ENCODE results near the gene SHISAL1.
A peak's percentile ranks its signal among the peaks of the same experiment; 100 is the strongest.
"Not testable (repeated sequence)": the region's sequence is repeated elsewhere in the genome, so short reads cannot be mapped to it uniquely, and the experiment has no call there.

Gene SHISAL1

GRCh38 chr22:44305888-44306287 lies 6.9 kb downstream of the SHISAL1 start:
- ChIA-PET CTCF (interaction anchor here (0.6 kb wide), 1 partner anchor 103 kb away, joined by 3 read pairs; no protein-coding TSS in a partner anchor), POLR2A (ENCODE audit: low non-redundant PET) (no interaction called here)
- DNase-seq (ENCODE audit: low spot score): no peak
- TF ChIP-seq, protein P1, sequence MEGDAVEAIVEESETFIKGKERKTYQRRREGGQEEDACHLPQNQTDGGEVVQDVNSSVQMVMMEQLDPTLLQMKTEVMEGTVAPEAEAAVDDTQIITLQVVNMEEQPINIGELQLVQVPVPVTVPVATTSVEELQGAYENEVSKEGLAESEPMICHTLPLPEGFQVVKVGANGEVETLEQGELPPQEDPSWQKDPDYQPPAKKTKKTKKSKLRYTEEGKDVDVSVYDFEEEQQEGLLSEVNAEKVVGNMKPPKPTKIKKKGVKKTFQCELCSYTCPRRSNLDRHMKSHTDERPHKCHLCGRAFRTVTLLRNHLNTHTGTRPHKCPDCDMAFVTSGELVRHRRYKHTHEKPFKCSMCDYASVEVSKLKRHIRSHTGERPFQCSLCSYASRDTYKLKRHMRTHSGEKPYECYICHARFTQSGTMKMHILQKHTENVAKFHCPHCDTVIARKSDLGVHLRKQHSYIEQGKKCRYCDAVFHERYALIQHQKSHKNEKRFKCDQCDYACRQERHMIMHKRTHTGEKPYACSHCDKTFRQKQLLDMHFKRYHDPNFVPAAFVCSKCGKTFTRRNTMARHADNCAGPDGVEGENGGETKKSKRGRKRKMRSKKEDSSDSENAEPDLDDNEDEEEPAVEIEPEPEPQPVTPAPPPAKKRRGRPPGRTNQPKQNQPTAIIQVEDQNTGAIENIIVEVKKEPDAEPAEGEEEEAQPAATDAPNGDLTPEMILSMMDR (conservative IDR thresholded peaks at IDR 0.05; ENCODE audit: low read depth): no peak
- peak overlapping the region; percentile 12; the same call in 1 of the 2 replicates for H3K27ac ChIP-seq

- ChIA-PET CTCF (interaction anchor here (0.6 kb wide), 1 partner anchor 9 kb away, joined by 3 read pairs; no protein-coding TSS in a partner anchor), POLR2A (ENCODE audit: low non-redundant PET) (no interaction called here)
- DNase-seq (ENCODE audit: low spot score): no peak
- peak overlapping the region; percentile 12; the same call in 1 of the 2 replicates for H3K27ac ChIP-seq
- TF ChIP-seq, protein P1 (conservative IDR thresholded peaks at IDR 0.05; ENCODE audit: low read depth): no peak
Observed at GRCh38 chr22:44305455-44305854, 7.3 kb downstream of the SHISAL1 start.

DNA sequence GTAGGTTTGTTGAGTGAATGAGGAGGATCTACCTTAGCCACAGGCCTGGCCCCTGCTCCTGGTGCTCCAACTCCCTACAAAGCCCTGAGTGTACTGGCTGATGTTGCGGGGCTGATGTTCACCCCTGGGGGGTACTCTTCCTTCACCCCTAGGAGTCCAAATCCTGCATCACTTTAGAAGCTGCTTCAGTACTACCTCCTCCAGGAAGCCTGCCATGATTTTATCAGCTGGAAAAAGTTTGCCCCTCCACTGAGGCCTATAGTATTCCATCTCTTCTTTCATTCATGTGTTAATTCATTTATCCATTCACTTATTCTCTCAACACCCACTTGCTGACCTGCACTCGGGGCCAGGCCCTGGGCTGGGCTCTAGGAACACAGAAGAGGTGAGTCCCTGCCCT lies 7.8 kb downstream of the SHISAL1 start:
- CTCF ChIA-PET: interaction anchor here (0.6 kb wide), 1 partner anchor 9 kb away, joined by 3 read pairs; no protein-coding TSS in a partner anchor

GRCh38 chr22:44304354-44304753 lies 8.4 kb downstream of the SHISAL1 start:
- DNase-seq (ENCODE audit: low spot score): no peak
- H3K27ac ChIP-seq: peak overlapping the region; percentile 47
- ChIA-PET POLR2A (ENCODE audit: low non-redundant PET) (no interaction called here), CTCF (no interaction called here)
- TF ChIP-seq, protein P1 (conservative IDR thresholded peaks at IDR 0.05; ENCODE audit: low read depth): no peak

More for the DNA sequence above, 7.8 kb downstream of the SHISAL1 start:
- H3K27ac ChIP-seq: peak overlapping the region; percentile 47
- DNase-seq (ENCODE audit: low spot score): no peak
- TF ChIP-seq, protein P1 (conservative IDR thresholded peaks at IDR 0.05; ENCODE audit: low read depth): no peak
- POLR2A ChIA-PET (ENCODE audit: low non-redundant PET): no interaction called here

GRCh38 chr22:44302363-44302762 lies 10.4 kb downstream of the SHISAL1 start:
- DNase-seq (ENCODE audit: low spot score); POLR2A ChIA-PET (ENCODE audit: low non-redundant PET); CTCF ChIA-PET; H3K27ac ChIP-seq: not testable (repeated sequence)

- H3K27ac ChIP-seq: no peak overlapping the region
- DNase-seq (ENCODE audit: low spot score): no peak
- TF ChIP-seq, protein P1 (conservative IDR thresholded peaks at IDR 0.05; ENCODE audit: low read depth): no peak
- ChIA-PET POLR2A (ENCODE audit: low non-redundant PET) (no interaction called here), CTCF (interaction anchor here (0.6 kb wide), 1 partner anchor 934 kb away, joined by 3 read pairs; no protein-coding TSS in a partner anchor)
Observed at GRCh38 chr22:44301039-44301438, 11.7 kb downstream of the SHISAL1 start.

GRCh38 chr22:44299124-44299523 lies 13.6 kb downstream of the SHISAL1 start:
- DNase-seq (ENCODE audit: low spot score): no peak
- TF ChIP-seq, protein P1 (conservative IDR thresholded peaks at IDR 0.05; ENCODE audit: low read depth): no peak
- H3K27ac ChIP-seq: no peak overlapping the region
- POLR2A ChIA-PET (ENCODE audit: low non-redundant PET): no interaction called here
- CTCF ChIA-PET: interaction anchor here (0.5 kb wide), 2 partner anchors 70 to 120 kb away, joined by 3 read pairs; no protein-coding TSS in a partner anchor

Data from RWPE1 (cell line).